H1 (cell line): Measurements from ENCODE around the gene COPS6. TPM values are rescaled to one million over a fixed set of nuclear protein-coding genes. Genes with fewer than 3 reads are reported as not detected.

ENCODE experiments used
- GTF2F1 ChIP-seq: IDR thresholded peaks from 2 replicates; pipeline ENCODE4 v1.6.1; 2012; ENCODE audit warnings: low read depth, low read length, improper control_type of control experiment, borderline replicate concordance
- HDAC2 ChIP-seq, 2 experiments: fragments of 300-600 bp in 1 of 2; sonication (generic) in 1 of 2; IDR thresholded peaks; 2 replicates each; pipeline ENCODE4 v1.6.1; 2011 to 2012; ENCODE audit warnings: low read depth in 2 of 2, low read length in 2 of 2, mild to moderate bottlenecking in 2 of 2, moderate library complexity in 2 of 2, borderline replicate concordance in 1 of 2, inconsistent platforms in 1 of 2
- SAP30 ChIP-seq: fragments of 300-600 bp; sonication (generic); IDR thresholded peaks from 2 replicates; pipeline ENCODE4 v1.7.1; 2012; ENCODE audit warnings: low read length, moderate library complexity, mild to moderate bottlenecking, inconsistent platforms; ENCODE audit not compliant: insufficient read depth, insufficient replicate concordance
- SP4 ChIP-seq: IDR thresholded peaks from 2 replicates; pipeline ENCODE4 v1.6.1; 2012; ENCODE audit warnings: low read length, inconsistent platforms
- TAF7 ChIP-seq: optimal IDR thresholded peaks from 2 replicates; pipeline ENCODE3; 2011; ENCODE audit warnings: low read depth, mild to moderate bottlenecking, inconsistent platforms, low read length, moderate library complexity, borderline replicate concordance
- polyA plus RNA-seq, 7 experiments: library from polyadenylated mRNA; depleted of rRNA in 3 of 7; stranded (reverse) in 5 of 7; unstranded in 2 of 7; fragments of >200 nt in 5 of 7; fragments of 200-250 nt in 2 of 7; gene quantifications; 1 replicate in 5 of 7; 2 replicates in 1 of 7; 4 replicates in 1 of 7; pipeline versions ENCODE4 v1.2.1 to v1.2.3, GENCODE V29; 2011 to 2013; ENCODE audit warnings: missing spikeins in 2 of 7, mixed read lengths in 2 of 7
- total RNA-seq: library from RNA; stranded (reverse); fragmentation: NEBNext Ultra II Directional; extraction: Animal tissue kit (Norgen Biotek cat#: 25700); gene quantifications from 2 replicates; pipeline ENCODE4 v1.2.1, GENCODE V29; 2021
- TF ChIP-seq, protein P1 (sequence below): fragments of 300-600 bp; sonication (generic); IDR thresholded peaks from 2 replicates; pipeline ENCODE4 v1.7.1; 2012; ENCODE audit warnings: low read length, moderate library complexity, mild to moderate bottlenecking, inconsistent platforms; ENCODE audit not compliant: insufficient replicate concordance

Gene COPS6
- total and polyA plus RNA-seq, 2 of the 8 experiments (the other 6 are each of a cell fraction or from before 2014, with no cell fraction given) = 127 to 225 TPM

- TF ChIP-seq, protein P1, sequence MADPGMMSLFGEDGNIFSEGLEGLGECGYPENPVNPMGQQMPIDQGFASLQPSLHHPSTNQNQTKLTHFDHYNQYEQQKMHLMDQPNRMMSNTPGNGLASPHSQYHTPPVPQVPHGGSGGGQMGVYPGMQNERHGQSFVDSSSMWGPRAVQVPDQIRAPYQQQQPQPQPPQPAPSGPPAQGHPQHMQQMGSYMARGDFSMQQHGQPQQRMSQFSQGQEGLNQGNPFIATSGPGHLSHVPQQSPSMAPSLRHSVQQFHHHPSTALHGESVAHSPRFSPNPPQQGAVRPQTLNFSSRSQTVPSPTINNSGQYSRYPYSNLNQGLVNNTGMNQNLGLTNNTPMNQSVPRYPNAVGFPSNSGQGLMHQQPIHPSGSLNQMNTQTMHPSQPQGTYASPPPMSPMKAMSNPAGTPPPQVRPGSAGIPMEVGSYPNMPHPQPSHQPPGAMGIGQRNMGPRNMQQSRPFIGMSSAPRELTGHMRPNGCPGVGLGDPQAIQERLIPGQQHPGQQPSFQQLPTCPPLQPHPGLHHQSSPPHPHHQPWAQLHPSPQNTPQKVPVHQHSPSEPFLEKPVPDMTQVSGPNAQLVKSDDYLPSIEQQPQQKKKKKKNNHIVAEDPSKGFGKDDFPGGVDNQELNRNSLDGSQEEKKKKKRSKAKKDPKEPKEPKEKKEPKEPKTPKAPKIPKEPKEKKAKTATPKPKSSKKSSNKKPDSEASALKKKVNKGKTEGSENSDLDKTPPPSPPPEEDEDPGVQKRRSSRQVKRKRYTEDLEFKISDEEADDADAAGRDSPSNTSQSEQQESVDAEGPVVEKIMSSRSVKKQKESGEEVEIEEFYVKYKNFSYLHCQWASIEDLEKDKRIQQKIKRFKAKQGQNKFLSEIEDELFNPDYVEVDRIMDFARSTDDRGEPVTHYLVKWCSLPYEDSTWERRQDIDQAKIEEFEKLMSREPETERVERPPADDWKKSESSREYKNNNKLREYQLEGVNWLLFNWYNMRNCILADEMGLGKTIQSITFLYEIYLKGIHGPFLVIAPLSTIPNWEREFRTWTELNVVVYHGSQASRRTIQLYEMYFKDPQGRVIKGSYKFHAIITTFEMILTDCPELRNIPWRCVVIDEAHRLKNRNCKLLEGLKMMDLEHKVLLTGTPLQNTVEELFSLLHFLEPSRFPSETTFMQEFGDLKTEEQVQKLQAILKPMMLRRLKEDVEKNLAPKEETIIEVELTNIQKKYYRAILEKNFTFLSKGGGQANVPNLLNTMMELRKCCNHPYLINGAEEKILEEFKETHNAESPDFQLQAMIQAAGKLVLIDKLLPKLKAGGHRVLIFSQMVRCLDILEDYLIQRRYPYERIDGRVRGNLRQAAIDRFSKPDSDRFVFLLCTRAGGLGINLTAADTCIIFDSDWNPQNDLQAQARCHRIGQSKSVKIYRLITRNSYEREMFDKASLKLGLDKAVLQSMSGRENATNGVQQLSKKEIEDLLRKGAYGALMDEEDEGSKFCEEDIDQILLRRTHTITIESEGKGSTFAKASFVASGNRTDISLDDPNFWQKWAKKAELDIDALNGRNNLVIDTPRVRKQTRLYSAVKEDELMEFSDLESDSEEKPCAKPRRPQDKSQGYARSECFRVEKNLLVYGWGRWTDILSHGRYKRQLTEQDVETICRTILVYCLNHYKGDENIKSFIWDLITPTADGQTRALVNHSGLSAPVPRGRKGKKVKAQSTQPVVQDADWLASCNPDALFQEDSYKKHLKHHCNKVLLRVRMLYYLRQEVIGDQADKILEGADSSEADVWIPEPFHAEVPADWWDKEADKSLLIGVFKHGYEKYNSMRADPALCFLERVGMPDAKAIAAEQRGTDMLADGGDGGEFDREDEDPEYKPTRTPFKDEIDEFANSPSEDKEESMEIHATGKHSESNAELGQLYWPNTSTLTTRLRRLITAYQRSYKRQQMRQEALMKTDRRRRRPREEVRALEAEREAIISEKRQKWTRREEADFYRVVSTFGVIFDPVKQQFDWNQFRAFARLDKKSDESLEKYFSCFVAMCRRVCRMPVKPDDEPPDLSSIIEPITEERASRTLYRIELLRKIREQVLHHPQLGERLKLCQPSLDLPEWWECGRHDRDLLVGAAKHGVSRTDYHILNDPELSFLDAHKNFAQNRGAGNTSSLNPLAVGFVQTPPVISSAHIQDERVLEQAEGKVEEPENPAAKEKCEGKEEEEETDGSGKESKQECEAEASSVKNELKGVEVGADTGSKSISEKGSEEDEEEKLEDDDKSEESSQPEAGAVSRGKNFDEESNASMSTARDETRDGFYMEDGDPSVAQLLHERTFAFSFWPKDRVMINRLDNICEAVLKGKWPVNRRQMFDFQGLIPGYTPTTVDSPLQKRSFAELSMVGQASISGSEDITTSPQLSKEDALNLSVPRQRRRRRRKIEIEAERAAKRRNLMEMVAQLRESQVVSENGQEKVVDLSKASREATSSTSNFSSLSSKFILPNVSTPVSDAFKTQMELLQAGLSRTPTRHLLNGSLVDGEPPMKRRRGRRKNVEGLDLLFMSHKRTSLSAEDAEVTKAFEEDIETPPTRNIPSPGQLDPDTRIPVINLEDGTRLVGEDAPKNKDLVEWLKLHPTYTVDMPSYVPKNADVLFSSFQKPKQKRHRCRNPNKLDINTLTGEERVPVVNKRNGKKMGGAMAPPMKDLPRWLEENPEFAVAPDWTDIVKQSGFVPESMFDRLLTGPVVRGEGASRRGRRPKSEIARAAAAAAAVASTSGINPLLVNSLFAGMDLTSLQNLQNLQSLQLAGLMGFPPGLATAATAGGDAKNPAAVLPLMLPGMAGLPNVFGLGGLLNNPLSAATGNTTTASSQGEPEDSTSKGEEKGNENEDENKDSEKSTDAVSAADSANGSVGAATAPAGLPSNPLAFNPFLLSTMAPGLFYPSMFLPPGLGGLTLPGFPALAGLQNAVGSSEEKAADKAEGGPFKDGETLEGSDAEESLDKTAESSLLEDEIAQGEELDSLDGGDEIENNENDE = no peak
- TF ChIP-seq TAF7 = no peak
- TF ChIP-seq SAP30 = no peak
- TF ChIP-seq SP4 = no peak
- no peak for TF ChIP-seq GTF2F1
- no peak for TF ChIP-seq HDAC2 (IDR thresholded peaks at IDR 0.05; ENCODE audit: borderline replicate concordance in 1 of 2, low read depth in 2 of 2, low read length in 2 of 2)
Observed at GRCh38 chr7:100059251-100059739, 29.5 kb upstream of the COPS6 start (continued).
